Embryonic facial prominence (tissue), 1 donor: ENCODE measurements around the gene ZP3.
"Not testable (repeated sequence)": the region's sequence is repeated elsewhere in the genome, so short reads cannot be mapped to it uniquely, and the experiment has no call there.

Experiments used
- DNase-seq: peaks from one replicate; pipeline ENCODE4 v3.0.0-alpha.2; 2016; ENCODE audit errors: extremely low spot score

ZP3 gene

DNA sequence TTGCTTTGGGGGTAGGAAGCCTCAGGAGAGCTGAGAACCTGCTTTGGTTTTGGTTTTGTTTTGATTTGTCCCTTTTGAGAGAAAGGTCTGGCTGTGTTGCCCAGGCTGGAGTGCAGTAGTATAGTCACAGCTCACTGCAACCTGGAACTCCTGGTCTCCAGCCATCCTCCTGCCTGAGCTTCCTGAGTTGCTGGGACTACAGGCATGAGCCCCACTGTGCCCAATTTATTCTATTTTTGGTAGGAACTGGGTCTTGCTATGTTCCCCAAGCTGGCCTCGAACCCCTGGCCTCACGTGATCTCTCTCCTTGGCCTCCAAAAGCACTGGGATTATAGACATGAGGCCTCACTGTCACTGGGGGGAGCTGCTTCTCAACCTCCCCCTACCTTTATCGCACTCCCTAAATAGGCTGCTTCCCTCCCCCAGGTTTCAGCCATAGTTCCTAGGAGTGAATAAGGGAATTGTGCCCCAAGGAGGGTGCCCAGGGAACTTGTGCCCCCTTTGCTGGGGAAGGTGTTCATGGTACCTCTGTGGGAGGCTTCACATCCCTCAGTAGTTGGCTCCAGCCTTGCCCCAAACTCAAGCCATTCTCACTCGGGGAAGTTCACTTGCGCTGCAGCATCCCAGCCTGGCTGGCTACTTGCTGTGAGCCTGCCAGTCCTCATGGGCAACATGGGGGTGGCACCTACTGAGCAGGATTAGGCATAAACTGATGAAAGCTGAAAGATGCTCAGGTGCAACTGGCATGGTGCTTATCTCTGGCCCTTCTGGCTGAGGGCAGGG is 18.1 kb downstream of the ZP3 start:
- not testable (repeated sequence) for DNase-seq

DNA sequence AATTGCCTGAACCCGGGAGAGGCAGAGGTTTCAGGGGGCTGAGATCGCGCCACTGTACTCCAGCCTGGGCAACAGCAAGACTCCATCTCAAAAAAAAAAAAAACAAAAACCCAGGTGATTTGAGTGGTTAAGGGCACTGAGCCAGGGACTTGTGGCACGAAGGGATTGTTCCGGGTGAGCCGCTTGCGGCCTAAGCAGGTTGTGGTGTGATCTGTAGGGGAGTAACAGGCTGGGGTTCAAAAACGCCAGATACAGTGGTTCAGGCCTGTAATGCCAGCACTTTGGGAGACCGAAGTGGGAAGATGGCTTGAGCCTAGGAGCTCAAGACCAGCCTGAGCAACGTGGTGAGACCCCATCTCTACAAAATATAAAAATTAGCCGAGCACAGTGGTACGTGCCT is 19.1 kb downstream of the ZP3 start:
- DNase-seq = not testable (repeated sequence)

DNA sequence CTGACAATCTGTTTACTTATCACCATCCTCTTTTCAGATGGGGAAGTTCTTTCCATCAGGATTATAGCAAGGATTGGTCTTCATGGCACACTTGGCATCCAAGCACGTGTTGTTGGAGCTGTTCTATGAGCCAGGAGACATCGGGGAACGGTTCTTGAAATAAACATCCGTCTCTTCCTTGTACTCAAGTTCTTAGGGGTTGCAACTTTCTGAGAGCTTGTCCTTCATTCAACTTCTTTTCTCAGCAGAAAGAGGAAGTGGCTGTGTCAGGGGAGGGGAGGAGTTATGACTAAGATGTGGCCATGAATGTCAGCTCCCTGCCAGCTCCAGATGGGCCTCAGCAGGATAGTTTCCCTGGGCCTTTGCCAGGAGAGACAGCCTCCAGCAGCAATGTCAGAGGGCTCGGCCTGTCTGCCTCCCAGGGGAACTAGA is 20.8 kb downstream of the ZP3 start:
- not testable (repeated sequence) for DNase-seq

DNA sequence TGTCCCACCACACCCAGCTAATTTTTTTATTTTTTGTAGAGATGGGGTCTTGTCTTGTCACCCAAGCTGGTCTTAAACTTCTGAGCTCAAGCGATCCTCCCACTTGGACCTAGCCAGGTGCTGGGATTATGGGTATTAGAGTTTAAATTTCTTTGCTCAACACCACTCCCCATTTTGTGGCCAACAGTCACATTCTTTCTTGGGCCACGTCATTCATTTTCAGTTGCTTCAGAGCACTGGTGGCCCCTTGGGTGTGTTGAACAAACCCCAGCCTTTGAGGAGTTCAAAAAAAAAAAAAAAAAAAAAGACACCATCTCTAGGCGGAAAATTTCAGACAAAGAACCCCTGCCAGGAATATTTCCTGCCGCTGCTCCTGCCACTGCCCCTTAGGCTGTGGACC is 32.3 kb downstream of the ZP3 start:
- not testable (repeated sequence) for DNase-seq

DNA sequence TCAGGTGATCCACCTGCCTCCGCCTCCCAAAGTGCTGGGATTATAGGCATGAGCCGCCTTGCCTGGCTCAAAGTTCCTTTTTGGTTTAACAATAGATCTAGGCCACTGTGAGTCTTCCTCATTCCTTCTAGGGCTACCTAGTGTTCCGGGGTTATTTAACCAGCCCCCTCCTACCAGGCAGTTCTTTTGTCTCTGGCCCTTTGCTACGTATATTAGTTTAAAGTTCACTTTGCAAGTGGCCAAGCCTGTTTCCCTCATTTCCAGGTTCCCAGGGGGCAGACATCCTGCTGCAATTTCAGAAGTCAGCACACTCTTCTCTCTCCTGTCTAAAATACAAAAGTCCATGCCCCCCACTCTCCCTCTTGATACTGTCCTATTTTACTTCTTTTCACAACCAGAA is 33.8 kb downstream of the ZP3 start:
- DNase-seq = not testable (repeated sequence)

DNA sequence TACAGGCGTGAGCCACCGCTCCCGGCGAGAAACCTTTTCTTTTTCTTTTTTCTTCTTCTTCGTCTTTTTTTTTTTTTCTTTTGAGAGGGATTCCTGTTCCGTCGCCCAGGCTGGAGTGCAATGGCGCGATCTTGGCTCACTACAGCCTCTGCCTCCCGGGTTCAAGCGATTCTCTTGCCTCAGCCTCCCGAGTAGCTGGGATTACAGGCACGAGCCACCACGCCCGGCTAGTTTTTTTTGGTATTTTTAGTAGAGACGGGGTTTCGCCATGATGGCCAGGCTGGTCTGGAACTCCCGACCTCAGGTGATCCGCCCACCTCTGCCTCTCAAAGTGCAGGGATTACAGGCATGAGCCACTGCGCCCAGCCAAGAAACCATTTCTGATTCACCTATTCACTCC is 36.0 kb downstream of the ZP3 start:
- DNase-seq = not testable (repeated sequence)

DNA sequence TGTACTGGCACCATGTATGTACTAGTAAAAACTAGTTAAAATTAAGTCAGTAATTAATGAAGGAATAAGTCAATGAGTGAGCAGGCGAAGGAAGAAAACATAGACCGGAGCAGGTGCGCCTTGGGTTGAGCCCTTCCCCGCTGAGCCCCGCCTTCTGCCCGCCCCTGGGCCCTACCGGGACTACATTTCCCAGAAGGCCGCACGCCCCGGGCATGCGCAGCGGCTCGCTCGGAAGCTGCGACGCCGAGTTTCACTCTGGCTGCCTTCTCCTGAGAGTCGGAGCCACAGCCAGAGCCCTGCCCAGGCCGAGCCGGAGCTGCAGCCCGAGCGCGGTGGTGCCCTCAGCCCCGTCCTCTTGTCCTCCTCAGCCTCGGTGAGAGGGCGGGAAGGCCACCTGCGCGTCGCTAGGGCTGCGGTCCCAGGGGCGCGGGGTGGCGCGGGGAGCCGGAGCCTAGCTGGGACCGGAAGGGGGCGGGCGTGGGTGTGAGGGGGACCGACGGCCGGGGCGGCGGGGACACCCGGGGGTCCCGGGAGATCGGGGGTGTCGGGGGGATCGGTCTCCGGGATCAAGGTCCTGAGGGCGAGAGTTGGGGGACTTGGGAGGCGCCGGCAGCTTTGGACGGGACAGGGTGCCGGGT is 36.8 kb downstream of the ZP3 start, which contains the start of gene DTX2:
TSS of gene DTX2 (plus strand) at position 246 of the 638 bp plus-strand sequence. CDS start 18,801 bp downstream, outside the sequence.
- not testable (repeated sequence) for DNase-seq

DNA sequence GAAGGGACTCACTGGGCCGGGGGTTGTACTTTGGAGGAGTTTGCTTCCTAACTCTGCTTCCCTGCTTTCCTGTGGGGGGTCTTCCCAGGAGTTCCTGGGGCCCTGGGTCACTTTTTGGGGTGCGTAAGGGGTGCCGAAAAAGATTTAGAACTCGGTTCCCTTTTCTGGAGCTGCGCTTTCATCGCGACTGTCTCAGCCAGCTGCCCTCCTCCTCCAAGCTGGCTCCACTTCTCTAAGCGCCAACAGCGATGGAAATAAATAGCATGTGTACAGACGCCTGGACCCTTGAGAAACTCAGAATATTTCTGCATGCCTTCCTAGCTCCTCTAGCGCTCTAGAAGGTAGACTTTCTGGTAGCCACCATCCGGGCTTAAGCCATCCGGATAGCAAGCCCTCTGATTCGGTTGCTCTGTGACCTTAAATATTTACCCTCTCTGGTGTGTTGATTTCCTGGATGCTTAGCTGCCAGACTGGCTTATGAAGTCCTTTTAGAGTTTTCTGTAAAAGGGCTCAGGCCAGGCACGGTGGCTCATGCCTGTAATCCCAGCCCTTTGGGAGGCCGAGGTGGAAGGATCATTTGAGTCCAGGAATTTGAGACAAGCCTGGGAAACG is 37.6 kb downstream of the ZP3 start:
- not testable (repeated sequence) for DNase-seq

DNA sequence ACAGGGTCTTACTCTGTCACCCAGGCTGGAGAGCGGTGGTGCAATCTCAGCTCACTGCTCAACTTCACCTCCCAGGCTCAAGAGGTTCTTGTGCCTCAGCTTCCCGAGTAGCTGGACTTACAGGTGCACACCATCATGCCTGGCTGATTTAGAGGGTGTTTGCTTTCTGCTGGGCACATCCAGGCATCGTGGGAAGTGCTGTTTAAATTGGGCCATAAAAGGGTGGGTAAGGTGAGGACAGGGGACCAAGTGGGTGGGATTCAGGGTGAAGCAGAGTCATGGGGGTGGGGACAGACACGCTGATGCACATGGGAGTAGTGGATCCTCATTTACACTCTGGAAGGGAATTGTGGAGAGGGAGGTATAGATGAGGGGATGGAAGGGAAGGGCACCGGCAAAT is 40.2 kb downstream of the ZP3 start:
- DNase-seq = not testable (repeated sequence)

DNA sequence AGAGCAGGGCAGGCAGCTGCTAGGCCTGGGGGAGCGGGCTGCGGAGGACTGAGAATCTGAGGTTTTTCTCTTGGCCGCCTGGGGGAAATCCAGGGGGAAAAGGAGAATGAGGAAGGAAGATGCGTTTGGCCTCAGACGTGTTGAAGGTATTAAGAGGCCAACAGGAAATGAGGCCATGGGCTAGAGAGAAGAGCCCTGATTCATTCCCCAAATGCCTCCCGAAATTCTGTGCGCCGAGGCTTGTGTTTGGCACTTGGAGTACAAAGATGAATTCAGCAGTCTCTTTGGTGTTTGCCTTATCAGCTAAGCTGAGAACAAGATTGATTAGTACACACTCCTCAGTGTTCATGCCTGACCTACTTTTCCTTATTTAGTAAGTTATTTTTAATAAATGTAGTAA is 41.2 kb downstream of the ZP3 start:
- DNase-seq = not testable (repeated sequence)

DNA sequence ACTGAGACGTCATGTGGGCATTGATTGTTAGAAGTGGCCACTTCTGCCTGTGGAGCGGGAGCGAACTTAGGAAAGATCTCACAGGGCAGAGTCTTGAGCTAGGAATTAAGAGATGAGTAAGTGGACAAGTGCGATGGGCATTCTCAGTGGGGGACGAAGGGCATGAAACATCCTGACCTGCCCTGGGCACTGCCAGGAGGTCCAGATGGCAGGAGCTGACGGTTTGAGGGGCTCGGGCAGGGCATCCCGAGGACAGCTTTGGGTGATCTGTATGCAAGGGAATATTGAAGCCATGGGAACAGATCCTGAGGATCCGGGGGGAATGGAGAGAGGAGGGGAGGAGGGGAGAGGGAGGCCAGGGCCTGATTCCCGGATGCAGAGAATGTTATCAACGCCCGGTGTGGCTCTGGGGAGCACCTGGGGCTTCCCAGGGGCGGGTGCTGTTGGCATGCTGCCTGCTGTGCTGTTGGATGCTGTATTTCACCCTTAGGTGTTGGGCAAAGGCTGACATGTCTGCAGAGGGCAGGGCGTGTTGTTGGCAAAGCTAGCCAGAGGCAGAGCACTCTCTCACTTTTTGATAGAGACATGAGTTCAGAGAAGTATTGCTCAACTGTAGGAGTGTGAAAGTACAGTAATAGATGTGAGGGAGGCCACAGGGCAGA is 43.1 kb downstream of the ZP3 start:
- DNase-seq = not testable (repeated sequence)

DNA sequence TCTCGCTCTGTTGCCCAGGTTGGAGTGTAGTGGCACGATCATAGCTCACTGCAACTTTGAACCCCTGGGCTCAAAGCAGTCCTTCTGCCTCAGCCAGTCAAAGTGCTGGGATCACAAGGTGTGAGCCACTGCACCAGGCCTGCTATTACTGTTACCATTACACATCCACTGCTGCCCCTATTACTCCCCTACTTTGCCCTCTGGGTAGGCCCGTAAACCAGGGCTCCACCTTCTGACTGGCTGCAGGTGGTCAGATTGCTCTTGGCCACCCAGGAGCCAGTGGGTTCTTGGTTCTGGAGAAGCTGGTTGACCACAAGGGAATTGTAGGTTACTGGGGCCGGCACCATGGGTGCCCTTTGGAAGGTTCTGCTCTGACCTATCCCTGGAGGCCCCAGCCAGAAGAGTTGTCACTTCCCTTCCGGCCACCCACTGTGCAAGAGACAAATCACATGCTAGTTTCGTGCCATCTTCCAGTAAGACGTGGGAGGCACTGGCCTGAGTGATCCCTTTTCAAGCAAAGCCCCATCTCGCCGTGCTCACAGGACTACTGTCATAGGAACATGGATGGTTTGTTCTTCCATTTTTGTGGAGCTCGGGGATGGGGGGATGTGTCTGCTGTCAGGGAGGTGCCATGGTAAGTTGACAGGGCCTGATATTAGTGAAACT is 46.9 kb downstream of the ZP3 start:
- not testable (repeated sequence) for DNase-seq

DNA sequence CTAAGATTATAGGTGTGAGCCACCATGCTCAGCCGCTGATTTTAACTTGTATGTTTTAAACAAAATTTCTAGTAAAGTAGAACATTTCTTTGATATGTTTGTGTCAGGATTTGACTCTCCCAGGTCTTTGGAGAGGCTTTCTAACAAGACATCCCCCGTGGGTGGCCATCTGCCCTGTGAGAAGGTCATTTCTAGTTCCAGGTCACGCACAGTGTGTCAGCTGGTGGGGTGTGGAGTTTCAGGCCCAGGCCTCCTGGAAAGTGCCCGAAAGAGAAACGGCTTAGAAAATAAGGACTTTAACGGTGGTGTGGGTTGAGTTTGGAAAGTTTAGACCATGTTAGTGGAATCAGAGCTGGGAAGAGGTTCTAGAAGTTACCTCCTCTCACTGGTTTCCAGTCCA is 48.3 kb downstream of the ZP3 start:
- DNase-seq = not testable (repeated sequence)

DNA sequence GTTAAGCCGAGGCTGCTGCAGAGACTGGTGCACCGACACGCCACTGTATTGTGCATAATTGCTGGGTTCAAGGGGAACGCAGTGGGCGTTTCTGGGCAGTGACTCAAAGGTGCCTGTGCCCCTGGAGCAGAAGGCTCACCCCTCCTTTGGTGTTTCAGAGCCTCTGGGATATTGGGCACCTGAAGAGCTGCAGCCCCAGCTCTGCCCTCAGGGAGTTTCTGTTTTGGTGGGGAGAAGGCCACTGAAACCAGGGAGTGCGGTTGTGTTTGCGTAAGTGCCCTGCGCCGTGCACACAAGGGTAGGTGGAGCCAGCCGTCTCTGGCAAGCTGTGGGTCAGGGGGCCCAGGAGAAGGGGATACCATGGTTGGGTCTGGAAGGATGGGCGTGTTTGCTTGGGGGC is 51.5 kb downstream of the ZP3 start:
- DNase-seq = not testable (repeated sequence)

DNA sequence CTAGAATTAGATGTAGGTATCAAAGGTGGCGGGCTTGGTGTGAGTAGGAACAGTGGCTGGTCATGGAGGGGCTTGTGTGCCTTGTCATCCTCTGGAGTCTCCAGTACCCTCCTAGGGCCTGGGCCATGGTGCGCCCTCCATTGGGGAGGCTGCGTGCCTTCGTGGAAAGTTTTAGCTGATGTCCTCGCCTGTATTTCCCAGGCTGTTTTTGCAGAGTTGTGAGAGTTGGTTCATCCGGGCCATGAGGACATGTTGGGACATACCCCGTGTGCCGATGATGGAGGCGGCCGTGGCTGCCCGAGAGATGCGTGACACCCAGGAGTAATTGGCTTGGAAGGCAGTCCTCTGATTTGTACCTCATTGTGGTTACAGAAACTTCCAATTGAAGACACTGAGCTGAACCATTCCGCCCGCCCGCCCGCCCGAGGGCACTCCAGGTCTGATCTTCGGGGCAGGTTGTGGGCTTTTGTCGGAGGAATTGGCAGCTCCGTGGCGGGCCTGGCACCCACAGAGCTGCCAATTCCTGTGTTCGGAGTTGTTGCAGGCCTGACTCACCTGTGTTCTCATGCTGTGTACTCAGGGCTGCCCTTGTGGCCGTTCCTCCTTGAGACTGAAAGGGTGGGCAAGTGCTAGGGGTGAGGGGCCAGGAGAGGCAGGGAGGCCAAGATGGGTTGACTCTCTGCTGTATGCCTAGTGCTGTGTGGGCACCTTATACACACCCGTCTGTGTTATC is 52.2 kb downstream of the ZP3 start:
- DNase-seq = not testable (repeated sequence)

DNA sequence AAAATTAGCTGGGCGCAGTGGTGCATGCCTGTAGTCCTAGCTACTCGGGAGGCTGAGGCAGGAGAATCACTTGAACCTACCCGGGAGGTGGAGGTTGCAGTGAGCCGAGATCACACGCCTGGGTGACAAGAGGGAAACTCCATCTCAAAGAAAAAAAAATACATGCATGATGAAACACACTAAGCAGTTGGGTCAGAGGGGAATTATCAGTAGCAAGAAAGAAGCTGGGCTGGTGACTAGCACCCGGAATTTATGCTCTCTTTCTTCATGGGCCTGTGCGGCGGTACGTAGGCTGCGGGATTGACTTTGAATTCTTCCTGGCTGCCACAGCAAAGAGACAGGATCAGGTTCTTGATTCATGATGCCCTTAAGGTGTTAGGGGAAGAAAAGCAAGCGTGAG is 54.9 kb downstream of the ZP3 start:
- not testable (repeated sequence) for DNase-seq

DNA sequence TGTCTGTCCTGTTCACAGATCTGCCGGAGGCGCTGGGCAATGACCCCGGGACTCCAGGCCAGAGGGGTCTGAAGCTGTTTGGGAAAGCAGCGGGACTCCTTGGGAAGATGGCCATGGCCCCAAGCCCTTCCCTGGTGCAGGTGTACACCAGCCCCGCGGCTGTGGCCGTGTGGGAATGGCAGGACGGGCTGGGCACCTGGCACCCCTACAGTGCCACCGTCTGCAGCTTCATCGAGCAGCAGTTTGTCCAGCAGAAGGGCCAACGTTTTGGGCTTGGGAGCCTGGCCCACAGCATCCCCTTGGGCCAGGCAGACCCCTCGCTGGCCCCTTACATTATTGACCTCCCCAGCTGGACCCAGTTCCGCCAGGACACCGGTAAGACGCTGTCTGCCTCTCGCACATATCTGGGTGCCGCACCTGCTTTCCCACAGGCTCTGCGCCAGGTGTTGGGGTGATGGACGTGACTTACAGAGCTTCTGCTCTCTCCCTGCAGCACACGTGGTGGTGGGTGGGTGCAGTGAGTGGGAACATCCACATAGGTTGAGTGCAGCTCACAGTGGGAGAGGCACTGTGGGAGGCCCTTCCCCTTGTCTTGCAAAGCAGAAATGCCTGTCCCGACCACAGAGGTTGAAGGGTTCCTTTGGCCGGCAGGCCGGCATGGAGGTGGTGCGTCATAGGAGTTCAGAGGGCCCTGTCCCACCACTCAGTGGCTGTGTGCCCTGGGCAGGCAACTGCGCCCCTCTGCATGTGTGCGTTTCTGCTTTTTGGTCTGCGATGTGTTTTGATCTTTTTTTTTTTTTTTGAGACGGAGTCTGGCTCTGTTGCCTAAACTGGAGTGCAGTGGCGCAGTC is 55.9 kb downstream of the ZP3 start:
- DNase-seq = not testable (repeated sequence)

DNA sequence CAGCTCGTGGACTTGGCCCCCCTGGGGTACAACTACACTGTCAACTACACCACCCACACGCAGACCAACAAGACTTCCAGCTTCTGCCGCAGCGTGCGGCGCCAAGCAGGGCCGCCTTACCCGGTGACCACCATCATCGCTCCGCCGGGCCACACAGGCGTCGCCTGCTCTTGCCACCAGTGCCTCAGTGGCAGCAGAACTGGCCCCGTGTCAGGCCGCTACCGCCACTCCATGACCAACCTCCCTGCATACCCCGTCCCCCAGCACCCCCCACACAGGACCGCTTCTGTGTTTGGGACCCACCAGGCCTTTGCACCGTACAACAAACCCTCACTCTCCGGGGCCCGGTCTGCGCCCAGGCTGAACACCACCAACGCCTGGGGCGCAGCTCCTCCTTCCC is 57.9 kb downstream of the ZP3 start:
- not testable (repeated sequence) for DNase-seq

DNA sequence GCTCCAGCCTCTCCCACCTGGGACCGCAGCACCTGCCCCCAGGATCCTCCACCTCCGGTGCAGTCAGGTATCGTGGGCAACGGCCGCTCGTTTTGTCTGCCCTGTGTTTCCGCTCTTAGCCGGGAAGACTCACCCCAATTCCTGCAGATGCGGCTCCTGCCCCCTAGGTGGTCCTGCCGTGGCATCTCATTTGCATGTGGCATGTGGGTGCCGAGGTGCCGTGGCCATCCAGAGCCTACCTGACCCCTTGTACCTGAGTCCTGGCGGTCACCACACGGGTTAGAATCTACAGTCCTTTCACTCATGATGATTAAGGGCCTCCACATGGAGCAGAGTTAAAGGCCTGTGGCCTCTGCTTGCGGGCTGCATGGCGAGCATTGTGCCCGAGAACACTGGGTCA is 58.3 kb downstream of the ZP3 start:
- DNase-seq = not testable (repeated sequence)

DNA sequence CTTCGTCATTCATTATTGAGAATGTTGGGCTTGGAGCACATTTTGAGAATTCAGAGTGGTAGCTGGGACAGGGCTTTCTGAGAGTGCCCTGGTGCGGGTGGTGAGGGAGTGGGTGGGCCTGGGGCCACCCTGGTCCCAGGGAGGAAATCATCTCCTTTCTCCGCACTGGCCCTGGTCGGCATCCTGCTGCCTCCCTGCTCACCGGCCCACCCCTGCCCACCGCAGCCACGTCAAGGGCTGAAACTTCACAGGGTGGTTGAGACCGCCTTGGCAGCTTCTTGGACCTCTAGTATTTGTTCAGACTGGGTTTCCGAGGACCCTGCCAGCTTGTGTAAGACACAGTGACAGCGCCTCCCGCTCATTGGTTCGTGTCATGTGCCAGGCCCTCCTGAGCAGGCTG is 59.7 kb downstream of the ZP3 start:
- not testable (repeated sequence) for DNase-seq
